Activated CD4-positive, alpha-beta T cell treated with anti-CD3 and anti-CD28 coated beads for 36 hours (primary cell): Measurements from ENCODE around the gene CSK. TPM values are rescaled to one million over a fixed set of nuclear protein-coding genes. Genes with fewer than 3 reads are reported as not detected.

Experiments
- ATAC-seq: fragments of 200-7000 bp; cut with Tn5 transposase; one replicate; pipeline ENCODE4 v1.10.0; 2021; ENCODE audit warnings: mild to moderate bottlenecking, moderate library complexity
- CTCF ChIA-PET: fragments of 350-600 bp; sonication (Branson Sonifier 250); formaldehyde crosslinking; loops from one replicate; lab custom pipeline; 2021; ENCODE audit warnings: antibody characterized with exemption; lab: Charles Lee
- POLR2A ChIA-PET: fragments of 350-600 bp; sonication (Branson Sonifier 250); formaldehyde crosslinking; loops from one replicate; lab custom pipeline; 2021; ENCODE audit warnings: antibody characterized with exemption, inconsistent platforms; lab: Charles Lee
- DNase-seq: peaks from one replicate; pipeline ENCODE4 v3.0.0-alpha.2; 2020
- H3K27ac Mint-ChIP-seq: one replicate; pipeline ENCODE4 v1.8.0; 2021; ENCODE audit warnings: mixed read lengths
- H3K27me3 Mint-ChIP-seq: one replicate; pipeline ENCODE4 v1.8.0; 2021; ENCODE audit warnings: mixed read lengths
- H3K36me3 Mint-ChIP-seq: one replicate; pipeline ENCODE4 v1.8.0; 2021; ENCODE audit warnings: low read depth, mixed read lengths
- H3K4me1 Mint-ChIP-seq: one replicate; pipeline ENCODE4 v1.8.0; 2021; ENCODE audit warnings: mixed read lengths
- H3K4me3 Mint-ChIP-seq: one replicate; pipeline ENCODE4 v1.8.0; 2021; ENCODE audit warnings: mild to moderate bottlenecking, moderate library complexity, mixed read lengths
- H3K9me3 Mint-ChIP-seq: one replicate; pipeline ENCODE4 v1.8.0; 2021; ENCODE audit warnings: low read depth, mixed read lengths
- intact Hi-C, 2 experiments: fragments of 100-400 bp; cut with DNase I in 1 of 2; cut with micrococcal nuclease in 1 of 2; formaldehyde crosslinking; loops; one replicate each; pipeline versions ENCODE4 v1.14.2 to v1.15.1; 2022 to 2024; cut with DNase I, micrococcal nuclease
- total RNA-seq, 2 experiments: library from RNA; stranded (reverse); gene quantifications; one replicate each; pipeline ENCODE4 v1.2.3, GENCODE V29; 2021

Gene CSK
- total RNA-seq, 2 experiments from 2014 or later, result 229 to 272 TPM

DNA sequence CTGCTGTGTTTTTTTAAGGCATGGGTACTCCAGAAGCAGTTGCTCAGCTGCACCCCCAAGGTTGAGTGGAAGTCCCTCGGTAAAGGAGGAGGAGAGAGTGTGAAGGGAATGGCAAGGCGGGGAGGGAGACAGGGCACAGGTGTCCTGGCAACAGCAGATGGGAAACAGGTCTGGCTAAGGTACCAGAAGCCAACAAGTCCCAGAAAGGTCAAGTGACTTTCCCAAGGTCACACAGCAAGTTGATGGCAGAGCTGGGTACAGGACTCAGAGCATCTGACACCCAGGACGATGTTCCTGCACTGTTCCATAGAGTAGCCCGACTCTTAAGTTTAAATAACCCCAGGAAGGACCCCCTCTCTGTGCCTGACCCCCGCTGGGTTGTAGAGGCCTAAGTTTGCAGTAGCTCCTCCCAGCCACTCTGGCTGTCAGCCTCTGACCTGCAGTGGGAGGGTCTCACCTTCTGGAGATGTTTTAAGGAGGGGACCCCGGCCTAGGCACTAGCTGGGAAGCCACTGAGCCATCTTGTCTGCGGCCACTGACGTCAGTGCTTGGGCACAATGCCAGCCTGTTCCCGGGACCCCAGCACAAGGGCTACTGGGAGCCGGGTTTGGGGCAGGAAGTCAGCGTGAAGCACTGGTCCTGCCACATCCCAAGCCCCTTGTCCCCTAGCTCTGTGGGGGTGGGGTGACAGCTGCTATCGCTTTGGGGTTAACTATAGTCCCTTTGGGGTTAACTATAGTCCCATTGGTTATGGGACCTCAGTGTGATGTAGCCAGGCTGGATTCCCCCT is 10.5 kb downstream of the CSK start:
- intact Hi-C loops, result loop anchor here in 1 of 2 experiments (1.0 kb wide), 1 partner anchor 21 kb away; no protein-coding TSS in a partner anchor
- Mint-ChIP-seq H3K9me3 (no peaks in the 10 kb centered on the region), H3K36me3 (peaks cover 58% of the 10 kb centered on the region), H3K27ac (peak overlapping the region; percentile 88), H3K27me3 (no peaks in the 10 kb centered on the region), H3K4me3 (peak overlapping the region; percentile 89), H3K4me1 (peaks cover 87% of the 10 kb centered on the region)
- ATAC-seq (no peak), DNase-seq (no peak)
- ChIA-PET CTCF (interaction anchor here (0.6 to 22.1 kb wide), 11 partner anchors 13 to 745 kb away, joined by 3 to 743 read pairs (median 4); partner anchors contain the start of genes CSK and LMAN1L), POLR2A (interaction anchor here (0.6 to 3.2 kb wide), 4 partner anchors 9 to 91 kb away, joined by 5 to 26 read pairs (median 12); partner anchors contain the start of gene CSK)

- ChIA-PET CTCF (interaction anchor here (0.5 to 22.1 kb wide), 24 partner anchors 12 to 419 kb away, joined by 3 to 743 read pairs (median 4); partner anchors contain the start of genes CSK and LMAN1L), POLR2A (interaction anchor here (0.6 to 3.2 kb wide), 6 partner anchors 10 to 113 kb away, joined by 3 to 26 read pairs (median 6); partner anchors contain the start of gene CSK)
- ATAC-seq, result peak; percentile 24
- H3K36me3 Mint-ChIP-seq, result peaks cover 54% of the 10 kb centered on the region
- peak overlapping the region; percentile 88 for H3K27ac Mint-ChIP-seq
- no peaks in the 10 kb centered on the region for H3K27me3 Mint-ChIP-seq
- no peak overlapping the region for H3K4me3 Mint-ChIP-seq
- no peaks in the 10 kb centered on the region for H3K9me3 Mint-ChIP-seq
- intact Hi-C loops, result loop anchor here in 1 of 2 experiments (1.0 kb wide), 1 partner anchor 22 kb away; no protein-coding TSS in a partner anchor
- DNase-seq, result peak; percentile 86
- H3K4me1 Mint-ChIP-seq, result peaks cover 86% of the 10 kb centered on the region
These were observed 11.5 kb downstream of the CSK start for GRCh38 chr15:74793135-74794028.

DNA sequence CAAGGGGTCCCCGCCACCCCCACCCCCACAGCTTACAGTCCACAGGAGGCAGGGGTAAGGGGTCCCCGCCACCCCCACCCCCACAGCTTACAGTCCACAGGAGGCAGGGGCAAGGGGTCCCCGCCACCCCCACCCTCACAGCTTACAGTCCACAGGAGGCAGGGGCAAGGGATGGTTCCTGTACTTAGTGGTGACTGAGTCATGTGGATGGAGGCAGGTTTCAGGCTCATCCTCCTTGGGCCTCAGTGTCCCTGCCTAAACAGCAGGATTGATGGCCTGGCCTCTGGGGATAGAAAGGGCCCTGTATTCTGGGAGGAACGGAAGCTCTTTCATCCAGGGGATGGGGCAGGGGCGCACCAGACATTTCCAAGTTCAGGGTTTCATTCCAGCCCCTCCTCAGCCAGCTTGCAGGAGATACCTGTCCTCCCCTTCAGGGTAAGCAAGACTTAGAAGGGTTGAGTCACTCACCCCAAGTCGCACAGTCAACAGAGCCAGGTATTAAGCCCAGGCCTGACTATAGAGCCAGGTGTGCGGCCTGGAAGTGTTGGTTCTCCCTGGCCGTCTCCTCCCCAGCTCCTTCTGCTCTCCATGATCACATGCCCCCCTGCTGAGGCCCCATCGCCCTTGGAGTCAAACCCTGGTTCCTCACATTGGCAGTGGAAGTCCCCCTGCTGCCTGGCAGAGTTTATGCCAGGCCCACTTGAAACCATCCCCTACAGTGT is 12.5 kb downstream of the CSK start:
- Mint-ChIP-seq H3K27me3 (no peaks in the 10 kb centered on the region), H3K4me1 (peaks cover 88% of the 10 kb centered on the region), H3K36me3 (peaks cover 53% of the 10 kb centered on the region), H3K9me3 (no peaks in the 10 kb centered on the region), H3K27ac (peak overlapping the region; percentile 92), H3K4me3 (peak overlapping the region; percentile 16)
- ATAC-seq (peak; percentile 51), DNase-seq (peak; percentile 49)
- intact Hi-C loops, result no loop called here
- CTCF ChIA-PET, result interaction anchor here (0.5 to 22.1 kb wide), 15 partner anchors 14 to 254 kb away, joined by 3 to 743 read pairs (median 3); partner anchors contain the start of gene CSK
- POLR2A ChIA-PET, result interaction anchor here (0.8 to 3.2 kb wide), 4 partner anchors 11 to 112 kb away, joined by 3 to 26 read pairs (median 13); partner anchors contain the start of gene CSK

- peak; percentile 7 for ATAC-seq
- H3K27ac Mint-ChIP-seq, result peak overlapping the region; percentile 92
- peaks cover 53% of the 10 kb centered on the region for H3K36me3 Mint-ChIP-seq
- DNase-seq, result peak; percentile 49
- no peaks in the 10 kb centered on the region for H3K9me3 Mint-ChIP-seq
- ChIA-PET CTCF (interaction anchor here (0.5 to 22.1 kb wide), 7 partner anchors 8 to 167 kb away, joined by 3 to 743 read pairs (median 3); partner anchors contain the start of genes CSK and ULK3), POLR2A (interaction anchor here (1.6 to 3.2 kb wide), 3 partner anchors 11 to 17 kb away, joined by 6 to 26 read pairs (median 20); partner anchors contain the start of gene CSK)
- peak overlapping the region; percentile 16 for H3K4me3 Mint-ChIP-seq
- intact Hi-C loops, result no loop called here
- no peaks in the 10 kb centered on the region for H3K27me3 Mint-ChIP-seq
- H3K4me1 Mint-ChIP-seq, result peaks cover 88% of the 10 kb centered on the region
These were observed 13.1 kb downstream of the CSK start for GRCh38 chr15:74794970-74795349.

- peak; percentile 38 for ATAC-seq
- intact Hi-C loops, result loop anchor here (1.0 kb wide), 1 partner anchor 8 kb away; no protein-coding TSS in a partner anchor
- no peaks in the 10 kb centered on the region for H3K27me3 Mint-ChIP-seq
- H3K4me1 Mint-ChIP-seq, result peaks cover 81% of the 10 kb centered on the region
- ChIA-PET POLR2A (no interaction called here), CTCF (interaction anchor here (0.6 to 22.1 kb wide), 6 partner anchors 9 to 404 kb away, joined by 3 to 743 read pairs (median 4); partner anchors contain the start of genes CSK and ULK3)
- H3K27ac Mint-ChIP-seq, result peak overlapping the region; percentile 92
- H3K4me3 Mint-ChIP-seq, result peak overlapping the region; percentile 36
- DNase-seq, result peak; percentile 79
- H3K9me3 Mint-ChIP-seq, result no peaks in the 10 kb centered on the region
- H3K36me3 Mint-ChIP-seq, result peaks cover 55% of the 10 kb centered on the region
These were observed 14.2 kb downstream of the CSK start for GRCh38 chr15:74795966-74796625.

- no peak overlapping the region for H3K4me3 Mint-ChIP-seq
- intact Hi-C loops, result no loop called here
- H3K4me1 Mint-ChIP-seq, result peaks cover 56% of the 10 kb centered on the region
- peaks cover 57% of the 10 kb centered on the region for H3K36me3 Mint-ChIP-seq
- H3K9me3 Mint-ChIP-seq, result no peaks in the 10 kb centered on the region
- H3K27me3 Mint-ChIP-seq, result no peaks in the 10 kb centered on the region
- H3K27ac Mint-ChIP-seq, result peak overlapping the region; percentile 80
- DNase-seq (no peak), ATAC-seq (no peak)
- ChIA-PET POLR2A (interaction anchor here (1.0 to 1.9 kb wide), 3 partner anchors 19 to 28 kb away, joined by 3 to 5 read pairs (median 5); no protein-coding TSS in a partner anchor), CTCF (interaction anchor here (0.5 to 22.1 kb wide), 20 partner anchors 9 to 225 kb away, joined by 3 to 743 read pairs (median 6); partner anchors contain the start of genes CSK and PPCDC)
These were observed 16.7 kb downstream of the CSK start for GRCh38 chr15:74798388-74799254.

- intact Hi-C loops, result no loop called here
- Mint-ChIP-seq H3K27me3 (no peaks in the 10 kb centered on the region), H3K36me3 (peaks cover 63% of the 10 kb centered on the region), H3K4me1 (peaks cover 51% of the 10 kb centered on the region), H3K9me3 (no peaks in the 10 kb centered on the region), H3K27ac (peak overlapping the region; percentile 80), H3K4me3 (no peak overlapping the region)
- CTCF ChIA-PET, result interaction anchor here (0.5 to 6.1 kb wide), 21 partner anchors 9 to 188 kb away, joined by 3 to 93 read pairs (median 4); partner anchors contain the start of genes CSK, LMAN1L and ULK3
- ATAC-seq (peak; percentile 8), DNase-seq (peak; percentile 68)
- POLR2A ChIA-PET, result interaction anchor here (1.0 to 1.9 kb wide), 4 partner anchors 9 to 28 kb away, joined by 3 to 5 read pairs (median 4); no protein-coding TSS in a partner anchor
These were observed 17.5 kb downstream of the CSK start for GRCh38 chr15:74799255-74799855.

GRCh38 chr15:74799856-74800558 is 18.1 kb downstream of the CSK start:
- peaks cover 44% of the 10 kb centered on the region for H3K4me1 Mint-ChIP-seq
- intact Hi-C loops, result loop anchor here (1.0 to 5.0 kb wide), 4 partner anchors 17 to 42 kb away; partner anchors contain the start of genes CSK (in 1 of the 2) and ULK3 (in 1 of the 2)

More at GRCh38 chr15:74799856-74800558, 18.1 kb downstream of the CSK start:
- ChIA-PET CTCF (interaction anchor here (0.6 to 6.1 kb wide), 20 partner anchors 10 to 178 kb away, joined by 3 to 93 read pairs (median 4); partner anchors contain the start of genes CSK, LMAN1L and ULK3), POLR2A (interaction anchor here (1.0 to 1.9 kb wide), 4 partner anchors 10 to 29 kb away, joined by 3 to 5 read pairs (median 4); no protein-coding TSS in a partner anchor)
- Mint-ChIP-seq H3K4me3 (no peak overlapping the region), H3K9me3 (no peaks in the 10 kb centered on the region), H3K27me3 (no peaks in the 10 kb centered on the region), H3K27ac (peak overlapping the region; percentile 80), H3K36me3 (peaks cover 63% of the 10 kb centered on the region)
- peak; percentile 93 for DNase-seq
- peak; percentile 87 for ATAC-seq
